ENCODE results near the gene CTSC. TPM values are rescaled to one million over a fixed set of nuclear protein-coding genes. Genes with fewer than 3 reads are reported as not detected.

The CTSC gene
- total RNA-seq, 1 donor from 2014 or later: 195 TPM

DNA sequence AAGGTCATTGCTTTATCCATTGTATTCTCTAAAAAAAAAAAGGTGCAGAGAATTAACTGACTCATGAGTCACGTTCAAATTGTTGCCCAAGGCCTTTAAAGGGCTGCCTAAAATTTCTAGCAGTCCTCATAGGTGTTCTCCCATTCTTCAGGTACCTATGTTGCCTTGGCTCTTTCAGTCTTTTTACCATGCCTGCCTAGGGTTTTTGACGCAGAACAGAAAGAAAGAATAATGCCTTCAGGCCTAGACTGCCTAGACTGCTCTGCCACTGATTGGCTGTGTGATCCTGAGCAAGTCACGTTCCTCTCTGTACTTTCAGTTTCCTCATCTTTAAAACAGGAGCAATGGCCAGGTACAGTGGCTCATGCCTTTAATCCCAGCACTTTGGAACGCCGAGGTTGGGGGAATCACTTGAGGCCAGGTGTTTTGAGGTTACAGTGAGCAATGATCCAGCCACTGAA lies 21.5 kb downstream of the CTSC start:
- H3K4me3 ChIP-seq (ENCODE audit: insufficient read depth, low read depth, low read length): no peak overlapping the region
- no peak overlapping the region for H3K4me3 Mint-ChIP-seq (ENCODE audit: unreplicated experiment)
- H3K27ac Mint-ChIP-seq (ENCODE audit: unreplicated experiment): no peak overlapping the region
- DNase-seq (ENCODE audit: low read depth): no peak
- TF ChIP-seq CTCF (IDR thresholded peaks at IDR 0.05; ENCODE audit: insufficient read depth, low read depth, low read length) (no peak), EZH2 (IDR thresholded peaks at IDR 0.05; ENCODE audit: insufficient read depth, low read length) (no peak)
- FAIRE-seq: no peak
- H3K36me3 ChIP-seq (ENCODE audit: insufficient read depth, low read length): no peaks in the 10 kb centered on the region
- H3K9ac ChIP-seq (ENCODE audit: low read length): no peak overlapping the region
- no peaks in the 10 kb centered on the region for H3K9me3 ChIP-seq (ENCODE audit: insufficient read depth, low read depth, low read length)
- no peaks in the 10 kb centered on the region for H3K27me3 ChIP-seq (ENCODE audit: insufficient read depth, low read length)
- peaks cover 14% of the 10 kb centered on the region for H3K4me1 Mint-ChIP-seq (ENCODE audit: low read depth, unreplicated experiment)
- H3K79me2 ChIP-seq (ENCODE audit: insufficient read depth, low read length): no peaks in the 10 kb centered on the region
- H4K20me1 ChIP-seq (ENCODE audit: insufficient read depth, low read length): peaks cover 6% of the 10 kb centered on the region
- H3K4me2 ChIP-seq (ENCODE audit: low read length): no peak overlapping the region
- H2AFZ ChIP-seq (ENCODE audit: low read depth, low read length): no peak overlapping the region
- H3K27me3 Mint-ChIP-seq (ENCODE audit: low read depth, unreplicated experiment): no peaks in the 10 kb centered on the region
- no peaks in the 10 kb centered on the region for H3K36me3 Mint-ChIP-seq (ENCODE audit: low read depth, unreplicated experiment)
- peaks cover 11% of the 10 kb centered on the region for H3K4me1 ChIP-seq (ENCODE audit: insufficient read depth, low read length)
- H3K9me3 Mint-ChIP-seq (ENCODE audit: unreplicated experiment): no peaks in the 10 kb centered on the region
- no peak overlapping the region for H3K27ac ChIP-seq (ENCODE audit: low read depth, low read length)

- no peak overlapping the region for H3K27ac Mint-ChIP-seq (ENCODE audit: unreplicated experiment)
- peaks cover 2% of the 10 kb centered on the region for H4K20me1 ChIP-seq (ENCODE audit: insufficient read depth, low read length)
- H3K9me3 Mint-ChIP-seq (ENCODE audit: unreplicated experiment): no peaks in the 10 kb centered on the region
- no peak overlapping the region for H3K4me3 ChIP-seq (ENCODE audit: insufficient read depth, low read depth, low read length)
- H3K4me1 ChIP-seq (ENCODE audit: insufficient read depth, low read length): peaks cover 13% of the 10 kb centered on the region
- no peak overlapping the region for H2AFZ ChIP-seq (ENCODE audit: low read depth, low read length)
- H3K27me3 ChIP-seq (ENCODE audit: insufficient read depth, low read length): no peaks in the 10 kb centered on the region
- TF ChIP-seq EZH2 (IDR thresholded peaks at IDR 0.05; ENCODE audit: insufficient read depth, low read length) (no peak), CTCF (IDR thresholded peaks at IDR 0.05; ENCODE audit: insufficient read depth, low read depth, low read length) (no peak)
- no peaks in the 10 kb centered on the region for H3K27me3 Mint-ChIP-seq (ENCODE audit: low read depth, unreplicated experiment)
- H3K36me3 Mint-ChIP-seq (ENCODE audit: low read depth, unreplicated experiment): peaks cover 2% of the 10 kb centered on the region
- H3K27ac ChIP-seq (ENCODE audit: low read depth, low read length): no peak overlapping the region
- peaks cover 12% of the 10 kb centered on the region for H3K4me1 Mint-ChIP-seq (ENCODE audit: low read depth, unreplicated experiment)
- H3K9me3 ChIP-seq (ENCODE audit: insufficient read depth, low read depth, low read length): no peaks in the 10 kb centered on the region
- H3K4me2 ChIP-seq (ENCODE audit: low read length): no peak overlapping the region
- H3K4me3 Mint-ChIP-seq (ENCODE audit: unreplicated experiment): no peak overlapping the region
- FAIRE-seq (no peak), DNase-seq (ENCODE audit: low read depth) (no peak)
- H3K36me3 ChIP-seq (ENCODE audit: insufficient read depth, low read length): no peaks in the 10 kb centered on the region
- H3K9ac ChIP-seq (ENCODE audit: low read length): no peak overlapping the region
- H3K79me2 ChIP-seq (ENCODE audit: insufficient read depth, low read length): no peaks in the 10 kb centered on the region
Observed at GRCh38 chr11:88315015-88315414, 22.5 kb downstream of the CTSC start.

- no peak for FAIRE-seq
- H3K79me2 ChIP-seq (ENCODE audit: insufficient read depth, low read length): no peaks in the 10 kb centered on the region
Observed at GRCh38 chr11:88313441-88313840, 24.1 kb downstream of the CTSC start.

More at GRCh38 chr11:88313441-88313840, 24.1 kb downstream of the CTSC start:
- Histone ChIP-seq H3K27ac (ENCODE audit: low read depth, low read length) (no peak overlapping the region), H3K36me3 (ENCODE audit: insufficient read depth, low read length) (no peaks in the 10 kb centered on the region), H3K4me2 (ENCODE audit: low read length) (no peak overlapping the region), H3K9me3 (ENCODE audit: insufficient read depth, low read depth, low read length) (no peaks in the 10 kb centered on the region), H3K27me3 (ENCODE audit: insufficient read depth, low read length) (no peaks in the 10 kb centered on the region), H2AFZ (ENCODE audit: low read depth, low read length) (no peak overlapping the region), H3K9ac (ENCODE audit: low read length) (no peak overlapping the region), H3K4me3 (ENCODE audit: insufficient read depth, low read depth, low read length) (no peak overlapping the region), H4K20me1 (ENCODE audit: insufficient read depth, low read length) (no peaks in the 10 kb centered on the region), H3K4me1 (ENCODE audit: insufficient read depth, low read length) (peaks cover 10% of the 10 kb centered on the region)
- no peak overlapping the region for H3K27ac Mint-ChIP-seq (ENCODE audit: unreplicated experiment)
- no peaks in the 10 kb centered on the region for H3K27me3 Mint-ChIP-seq (ENCODE audit: low read depth, unreplicated experiment)
- no peak for DNase-seq (ENCODE audit: low read depth)
- no peaks in the 10 kb centered on the region for H3K9me3 Mint-ChIP-seq (ENCODE audit: unreplicated experiment)
- no peak for TF ChIP-seq EZH2 (IDR thresholded peaks at IDR 0.05; ENCODE audit: insufficient read depth, low read length)
- H3K4me1 Mint-ChIP-seq (ENCODE audit: low read depth, unreplicated experiment): peaks cover 9% of the 10 kb centered on the region
- H3K36me3 Mint-ChIP-seq (ENCODE audit: low read depth, unreplicated experiment): peaks cover 2% of the 10 kb centered on the region
- no peak overlapping the region for H3K4me3 Mint-ChIP-seq (ENCODE audit: unreplicated experiment)

All from astrocyte (in vitro differentiated cells and primary cell).